Left renal cortex interstitium (tissue), 4 donors: ENCODE data around the gene SLC6A2. TPM values are rescaled to one million over a fixed set of nuclear protein-coding genes. Genes with fewer than 3 reads are reported as not detected.
"Not testable (repeated sequence)": the region's sequence is repeated elsewhere in the genome, so short reads cannot be mapped to it uniquely, and the experiment has no call there.

ENCODE experiments used
- DNase-seq, 4 donors: peaks; one replicate each; pipeline ENCODE4 v3.0.0-alpha.2; 2013; ENCODE audit warnings: low read depth in 4 of 4, low spot score in 2 of 4, missing footprints in 1 of 4
- polyA plus RNA-seq, 4 donors: library from polyadenylated mRNA; unstranded; fragments of 120-200 nt; gene quantifications; one replicate each; pipeline ENCODE4 v1.2.1, GENCODE V29; 2013; ENCODE audit not compliant: insufficient read length in 4 of 4

The SLC6A2 gene
- polyA plus RNA-seq, 4 donors: 0.10 to 0.48 (median 0.16) TPM

DNA sequence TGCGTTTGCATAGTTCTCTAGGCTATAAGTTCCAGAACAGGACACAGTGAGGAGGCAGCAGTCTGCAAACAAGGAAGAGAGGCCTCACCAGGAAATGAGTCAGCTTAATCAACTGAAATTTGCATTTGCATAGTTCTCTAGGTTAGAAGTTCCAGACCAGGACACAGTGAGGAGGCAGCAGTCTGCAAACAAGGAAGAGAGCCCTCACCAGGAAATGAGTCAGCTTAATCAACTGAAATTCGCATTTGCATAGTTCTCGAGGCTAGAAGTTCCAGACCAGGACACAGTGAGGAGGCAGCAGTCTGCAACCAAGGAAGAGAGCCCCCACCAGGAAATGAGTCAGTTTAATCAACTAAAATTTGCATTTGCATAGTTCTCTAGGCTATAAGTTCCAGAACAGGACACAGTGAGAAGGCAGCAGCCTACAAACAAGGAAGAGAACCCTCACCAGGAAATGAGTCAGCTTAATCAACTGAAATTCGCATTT lies 97.4 kb downstream of the SLC6A2 start:
- not testable (repeated sequence) for DNase-seq

Other genes with a start within 250 kb of the SLC6A2 start
- gene MMP2, start 176.8 kb upstream of the SLC6A2 start, polyA plus RNA-seq: 100 to 1,000 TPM; 219 to 369 (median 312) TPM
- 10 to 100 TPM in 2 of 4 donors, 1 to 10 TPM in 2; 8.3 to 10.1 (median 9.6) TPM for gene LPCAT2, start 146.9 kb upstream of the SLC6A2 start, polyA plus RNA-seq
- under 1 TPM; 0.17 to 0.25 (median 0.19) TPM for gene CAPNS2, start 89.3 kb upstream of the SLC6A2 start, polyA plus RNA-seq
- 10 to 100 TPM in 1 of 4 donors, 1 to 10 TPM in 2, under 1 TPM in 1; 0.51 to 17.4 (median 2.8) TPM for gene CES1, start 177.1 kb downstream of the SLC6A2 start, polyA plus RNA-seq
- under 1 TPM in 3 of 4 donors, not detected in 1; 0.08 to 0.09 (median 0.09) TPM for gene CES5A, start 219.4 kb downstream of the SLC6A2 start, polyA plus RNA-seq